Stimulated activated CD4-positive, alpha-beta T cell treated with anti-CD3 and anti-CD28 coated beads, Interleukin-12 subunit alpha, Interleukin-12 subunit beta, amount 100 ng/mL, for 48 hours (primary cell): ENCODE data around the gene HLCS.

Experiments used
- DNase-seq, 3 donors: peaks; one replicate each; pipeline ENCODE4 v3.0.0-alpha.2; 2020; ENCODE audit warnings: low read depth in 2 of 3, low spot score in 1 of 3

HLCS gene

GRCh38 chr21:36728371-36729111 is 237.9 kb downstream of the HLCS start:
- DNase-seq: no peak

DNA sequence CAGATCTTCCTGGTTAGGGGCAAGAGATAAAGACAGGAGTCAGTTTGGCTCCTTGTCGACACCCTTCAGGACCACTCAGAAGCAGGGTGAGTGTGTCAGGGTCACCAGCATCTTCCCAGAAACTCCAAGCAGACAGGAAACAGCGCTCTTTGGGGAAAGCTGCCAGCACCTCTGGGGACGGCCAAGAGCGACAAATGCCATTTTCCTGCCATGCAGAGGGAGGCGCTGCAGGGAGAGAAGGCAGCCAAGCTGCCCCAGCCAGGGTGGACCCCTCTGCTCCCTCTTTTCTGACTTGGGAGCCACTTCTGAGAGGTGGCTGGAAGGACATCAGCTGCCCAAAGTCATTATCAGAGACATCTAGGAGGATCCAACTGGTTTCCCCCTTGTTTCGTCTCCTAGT is 238.6 kb downstream of the HLCS start:
- no peak for DNase-seq

DNA sequence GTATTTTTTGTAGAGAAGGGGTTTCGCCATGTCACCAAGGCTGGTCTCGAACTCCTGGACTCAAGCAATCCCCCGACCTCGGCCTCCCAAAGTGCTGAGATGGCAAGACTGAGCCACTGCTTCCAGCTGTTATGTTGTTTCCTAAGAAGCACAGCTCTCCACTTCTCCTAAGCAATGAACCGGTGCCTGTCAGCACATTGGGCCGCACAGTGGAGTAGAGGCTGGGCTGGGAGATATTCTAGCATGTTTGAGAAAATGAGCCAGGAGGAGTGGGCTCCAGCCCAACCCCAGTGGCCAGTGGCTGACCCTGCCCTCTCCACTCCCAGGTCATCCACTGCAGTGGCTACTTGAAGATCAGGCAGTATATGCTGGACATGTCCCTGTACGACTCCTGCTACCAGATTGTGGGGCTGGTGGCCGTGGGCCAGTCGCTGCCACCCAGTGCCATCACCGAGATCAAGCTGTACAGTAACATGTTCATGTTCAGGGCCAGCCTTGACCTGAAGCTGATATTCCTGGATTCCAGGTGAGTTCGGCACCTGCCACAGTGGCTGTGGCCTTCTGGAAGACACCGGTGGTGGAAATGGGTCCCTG is 240.6 kb downstream of the HLCS start:
- no peak for DNase-seq

DNA sequence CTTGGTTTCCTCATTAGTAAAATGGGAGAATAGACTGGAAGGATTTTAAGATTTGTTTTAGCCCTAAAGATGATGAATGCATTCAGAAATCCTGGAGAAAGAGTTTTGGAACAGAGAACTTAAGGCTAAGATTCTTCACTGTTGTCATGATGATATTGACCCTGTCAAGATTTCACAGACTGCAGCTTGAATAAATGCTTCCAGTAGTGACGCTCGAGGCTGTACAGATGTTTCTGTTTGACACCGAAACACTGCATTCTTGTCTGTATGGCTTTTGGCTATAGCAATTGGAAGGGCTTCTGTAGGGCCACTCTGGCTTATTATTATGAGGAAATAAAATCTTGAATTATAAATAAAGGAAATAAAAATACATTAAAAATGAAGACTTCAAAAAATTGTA is 241.8 kb downstream of the HLCS start:
- DNase-seq: no peak

- no peak for DNase-seq
Measured at GRCh38 chr21:36723371-36723881, 243.0 kb downstream of the HLCS start.

DNA sequence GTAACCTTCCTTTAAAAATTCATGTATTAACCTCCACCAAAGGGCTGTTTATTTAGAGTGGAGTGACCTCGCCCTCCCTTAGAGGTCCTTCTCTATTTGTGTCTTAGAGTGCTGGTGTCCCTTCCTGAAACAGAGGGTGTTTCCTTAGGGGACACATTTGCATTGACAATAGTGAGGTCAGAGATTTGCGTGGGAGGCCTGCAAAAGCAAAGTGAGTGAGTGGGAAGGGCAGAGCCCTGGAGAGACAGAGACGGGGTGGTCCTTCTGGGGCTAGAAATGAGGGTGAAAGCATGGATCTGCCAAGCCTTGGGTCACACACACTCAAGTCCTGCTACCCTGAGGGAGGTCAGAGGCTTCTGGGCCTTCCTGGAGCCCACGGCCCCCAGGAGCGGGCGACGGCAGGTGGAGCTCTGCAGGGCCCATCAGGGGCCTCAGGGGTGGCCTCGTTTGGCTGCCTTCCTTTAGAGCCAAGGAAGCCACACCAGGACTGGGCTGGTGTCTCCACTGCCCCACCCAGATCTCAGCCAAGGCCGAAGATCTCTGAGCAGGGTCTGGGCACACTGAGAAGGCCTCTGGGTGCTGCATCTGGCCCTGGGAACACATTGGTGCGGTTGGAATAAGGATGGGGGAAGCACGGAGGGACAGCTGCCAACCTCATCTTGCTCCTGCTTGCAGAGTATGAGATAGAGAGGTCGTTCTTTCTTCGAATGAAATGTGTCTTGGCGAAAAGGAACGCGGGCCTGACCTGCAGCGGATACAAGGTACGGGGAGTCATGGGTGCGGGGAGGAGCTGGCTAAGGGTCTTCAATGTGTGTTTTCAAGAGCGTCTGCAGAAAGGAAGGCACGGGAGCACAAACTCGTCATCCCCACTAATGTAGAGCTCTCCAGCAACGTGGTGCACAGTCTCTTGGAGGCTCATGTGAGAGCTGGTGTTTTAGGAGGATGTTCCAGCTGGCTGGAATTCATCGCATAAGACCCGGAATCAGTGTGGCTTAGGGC is 243.8 kb downstream of the HLCS start:
- DNase-seq: no peak

DNA sequence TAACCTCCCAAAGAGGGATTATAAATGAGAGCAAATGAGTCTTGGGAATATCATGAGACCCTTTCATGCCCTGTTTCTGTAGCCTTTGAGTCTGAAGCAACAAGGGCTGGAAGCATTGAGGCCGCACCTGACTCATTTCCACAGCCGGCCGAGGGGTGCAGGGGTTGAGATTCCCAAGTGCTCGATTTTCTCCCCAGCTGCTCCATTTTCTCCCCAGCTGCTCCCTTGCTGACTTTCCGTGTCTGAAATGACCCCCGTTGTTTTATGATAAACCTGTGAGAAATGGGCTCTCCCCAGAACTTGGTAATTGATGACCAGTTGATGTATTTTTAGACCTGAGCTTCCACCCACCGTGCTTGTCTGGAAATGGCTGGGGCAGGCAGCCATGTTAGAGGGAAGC is 244.7 kb downstream of the HLCS start:
- DNase-seq: no peak

GRCh38 chr21:36719614-36720013 is 246.9 kb downstream of the HLCS start:
- DNase-seq: no peak

GRCh38 chr21:36718951-36719501 is 247.4 kb downstream of the HLCS start:
- DNase-seq: no peak

DNA sequence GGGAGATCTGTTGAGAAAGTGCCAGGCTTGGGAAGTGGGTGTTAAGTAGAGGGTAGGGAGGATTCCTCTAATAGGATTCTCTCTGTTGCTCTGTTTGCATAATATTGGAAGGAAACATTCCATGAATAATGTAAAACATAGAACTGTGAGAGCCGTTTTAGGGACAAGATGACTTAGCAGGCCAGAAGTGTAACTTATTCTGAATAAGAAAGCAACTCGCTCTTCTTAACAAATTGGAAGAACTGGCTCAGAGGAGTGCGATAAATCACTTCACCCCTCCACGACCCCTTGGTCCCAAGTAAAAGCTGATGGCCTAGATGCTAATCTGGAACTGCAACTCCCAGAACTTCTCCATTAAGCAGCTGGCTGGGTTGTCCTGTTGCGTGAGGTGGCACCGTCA is 248.5 kb downstream of the HLCS start:
- DNase-seq: no peak

GRCh38 chr21:36716836-36717235 is 249.6 kb downstream of the HLCS start:
- DNase-seq: no peak

GRCh38 chr21:36716387-36716786 is 250.1 kb downstream of the HLCS start:
- DNase-seq: no peak

- DNase-seq: no peak
Measured at GRCh38 chr21:36713746-36714145, 252.7 kb downstream of the HLCS start.

DNA sequence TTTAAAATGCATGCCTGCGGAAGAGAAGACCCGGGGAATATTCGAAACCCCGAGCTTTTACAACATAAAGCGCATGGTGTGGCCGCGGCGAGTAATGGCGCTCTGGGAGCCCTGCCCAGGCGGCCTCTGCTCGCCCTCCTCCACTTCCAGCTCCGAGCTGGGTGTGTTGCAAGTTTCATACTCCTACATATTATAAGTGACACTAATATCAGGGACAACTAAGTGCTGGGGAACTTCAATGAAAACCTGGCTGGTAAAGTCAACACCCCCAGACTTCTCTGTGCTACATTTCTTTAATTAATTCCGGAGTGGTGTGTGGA is 255.8 kb downstream of the HLCS start:
- no peak for DNase-seq

DNA sequence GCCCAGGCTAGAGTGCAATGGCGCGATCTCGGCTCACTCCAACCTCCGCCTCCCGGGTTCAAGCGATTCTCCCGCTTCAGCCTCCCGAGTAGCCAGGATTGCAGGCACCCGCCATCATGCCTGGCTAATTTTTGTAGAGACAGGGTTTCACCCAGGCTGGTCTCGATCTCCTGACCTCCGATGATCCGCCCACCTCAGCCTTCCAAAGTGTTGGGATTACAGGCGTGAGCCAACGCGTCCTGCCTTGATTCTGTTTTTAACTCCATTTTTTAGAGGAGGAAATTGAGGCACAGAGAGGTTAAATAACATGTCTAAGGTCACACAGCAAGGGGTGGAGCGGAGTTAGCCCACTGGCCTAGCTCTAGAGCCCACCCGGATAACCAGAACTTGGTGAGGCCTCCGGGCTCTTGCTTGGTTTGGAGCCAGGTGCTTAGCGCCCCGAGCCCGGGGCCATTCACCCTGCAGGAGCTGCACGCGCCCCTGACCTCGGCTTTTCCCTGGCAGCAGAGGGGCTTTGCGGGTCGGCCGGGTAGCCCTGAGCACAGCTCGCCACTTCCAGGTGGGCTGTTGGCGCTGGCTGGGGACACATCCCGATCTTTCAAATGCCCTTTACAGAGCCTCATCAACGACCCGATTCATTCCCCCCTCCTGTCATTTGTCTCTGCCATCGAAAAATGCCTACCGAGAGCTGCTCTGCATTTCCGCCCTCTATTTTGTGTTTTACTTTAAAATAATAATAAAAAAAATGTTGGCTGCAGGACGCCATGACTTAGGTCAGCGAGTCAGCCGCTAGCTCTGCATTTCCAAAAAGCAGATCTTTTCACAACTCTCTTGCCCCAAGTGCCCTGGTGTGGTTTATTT is 256.4 kb downstream of the HLCS start:
- no peak for DNase-seq

- no peak for DNase-seq
Measured at GRCh38 chr21:36709030-36709867, 257.2 kb downstream of the HLCS start.

- no peak for DNase-seq
Measured at GRCh38 chr21:36708286-36709029, 258.0 kb downstream of the HLCS start.

DNA sequence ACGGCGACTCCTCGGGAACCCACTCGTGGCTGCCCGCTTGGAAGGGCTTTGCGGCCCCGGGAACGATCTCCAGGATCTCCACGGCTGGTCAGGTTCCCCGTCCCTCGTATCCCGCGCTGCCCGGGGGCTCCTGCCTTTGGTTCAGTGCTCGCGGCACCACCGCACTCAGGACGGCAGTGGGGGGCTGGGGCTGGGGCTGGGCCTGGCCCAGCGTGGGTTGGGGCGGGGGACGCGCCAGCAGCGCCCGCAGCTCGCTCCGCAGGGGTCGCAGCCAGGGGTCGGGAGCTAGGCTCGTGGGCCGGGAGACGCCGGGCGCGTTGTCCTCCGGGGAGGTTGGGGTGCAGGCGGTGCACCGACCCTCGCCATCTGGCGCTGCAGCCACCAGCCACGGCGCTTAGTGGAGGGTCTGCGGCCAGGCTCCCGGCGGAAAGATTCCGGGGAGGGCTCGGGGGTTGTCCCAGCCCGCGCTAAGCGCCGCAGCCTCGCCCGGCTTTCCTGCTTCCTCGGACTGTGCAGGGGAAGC is 258.6 kb downstream of the HLCS start:
- no peak for DNase-seq
